Stimulated activated CD4-positive, alpha-beta T cell treated with anti-CD3 and anti-CD28 coated beads, Interleukin-1b, Interleukin-23, amount 100 ng/mL, for 1 hour (primary cell): Measurements from ENCODE around the gene CNTLN.
"Not testable (repeated sequence)": the region's sequence is repeated elsewhere in the genome, so short reads cannot be mapped to it uniquely, and the experiment has no call there.

Source experiments
- DNase-seq, 2 donors: peaks; one replicate each; pipeline ENCODE4 v3.0.0-alpha.2; 2020; ENCODE audit warnings: low read depth in 2 of 2

CNTLN gene

DNA sequence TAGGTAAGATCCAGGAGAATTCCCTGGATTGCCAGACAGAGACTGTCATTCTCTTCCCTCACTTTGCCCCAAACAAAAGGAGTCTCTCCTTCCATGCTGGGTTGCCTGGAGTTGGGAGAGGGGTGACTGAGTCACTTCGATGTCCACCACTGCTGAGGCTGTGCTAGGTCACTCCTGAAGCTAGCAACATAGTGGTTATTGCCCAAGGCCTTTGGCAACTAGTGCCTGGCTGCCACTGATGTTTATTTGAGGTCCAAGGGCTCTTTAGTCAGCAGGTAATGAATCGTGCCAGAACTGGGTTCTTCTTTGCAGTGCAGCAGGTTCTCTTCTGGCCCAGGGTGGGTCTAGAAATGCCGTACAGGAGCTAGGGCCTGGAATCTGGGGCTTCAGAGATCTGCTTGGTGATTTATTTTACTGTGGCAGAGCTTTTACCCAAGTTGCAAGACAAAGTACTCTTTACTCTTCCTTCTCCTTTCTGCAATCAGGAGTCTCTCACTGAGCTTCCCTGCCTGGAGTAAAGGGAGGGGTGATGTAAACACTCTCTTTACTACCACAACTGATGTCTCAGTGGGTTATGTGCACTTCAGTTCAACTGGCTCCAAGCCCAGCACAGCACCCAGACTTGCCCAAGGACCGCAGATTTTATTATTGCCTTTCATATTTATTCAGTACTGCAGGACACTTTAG lies 288.3 kb downstream of the CNTLN start:
- no peak for DNase-seq

DNA sequence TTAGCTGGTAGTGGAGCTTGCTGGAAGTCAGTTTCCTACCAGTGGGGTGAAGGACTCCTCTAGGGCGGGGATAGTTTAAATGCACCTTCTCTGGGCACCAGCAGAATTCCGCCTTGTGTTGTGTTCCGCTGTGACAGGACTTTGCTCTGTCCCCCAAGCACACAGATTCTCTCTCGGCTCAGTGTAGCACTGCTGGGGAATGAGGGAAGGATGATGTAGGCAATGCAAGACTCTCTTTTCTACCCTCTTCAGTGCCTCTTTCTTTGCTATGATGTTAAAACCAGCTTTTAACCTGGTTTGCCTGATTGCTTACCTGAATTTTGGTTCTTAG lies 288.8 kb downstream of the CNTLN start:
- DNase-seq = no peak

DNA sequence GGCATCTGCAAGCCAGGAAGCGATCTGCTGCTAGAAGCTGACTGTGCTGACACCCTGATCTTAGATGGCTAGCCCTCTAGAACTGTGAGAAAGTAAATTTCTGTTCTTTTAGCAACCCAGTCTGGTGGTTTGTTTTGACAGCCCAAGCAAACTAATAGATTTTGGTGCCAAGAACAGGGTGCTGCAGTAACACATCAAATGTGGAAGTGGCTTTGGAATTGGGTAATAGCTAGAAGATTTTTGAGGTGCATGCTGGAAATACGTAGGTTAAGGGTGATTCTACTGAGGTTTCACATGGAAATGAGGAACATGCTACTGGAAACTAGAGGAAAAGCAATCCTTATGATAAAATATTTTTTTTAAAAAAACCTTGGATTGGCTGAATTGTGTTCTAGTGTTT lies 290.5 kb downstream of the CNTLN start:
- no peak for DNase-seq

DNA sequence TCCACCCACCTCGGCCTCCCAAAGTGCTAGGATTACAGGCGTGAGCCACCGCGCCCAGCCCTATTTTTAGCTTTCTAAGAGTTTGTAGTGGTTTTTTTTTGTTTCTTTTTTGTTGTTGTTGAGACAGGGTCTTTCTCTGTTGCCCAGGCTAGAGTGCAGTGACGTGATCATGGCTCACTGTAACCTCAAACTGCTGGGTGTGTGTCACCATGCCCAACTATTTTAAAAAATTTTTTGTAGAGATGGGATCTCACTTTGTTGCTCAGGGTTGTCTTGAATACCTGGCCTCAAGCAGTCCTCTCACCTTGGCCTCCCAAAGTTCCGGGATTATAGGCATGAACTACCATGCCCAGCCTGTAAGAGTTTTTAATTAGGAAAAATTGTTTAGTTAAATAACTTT lies 298.7 kb downstream of the CNTLN start:
- DNase-seq = no peak

DNA sequence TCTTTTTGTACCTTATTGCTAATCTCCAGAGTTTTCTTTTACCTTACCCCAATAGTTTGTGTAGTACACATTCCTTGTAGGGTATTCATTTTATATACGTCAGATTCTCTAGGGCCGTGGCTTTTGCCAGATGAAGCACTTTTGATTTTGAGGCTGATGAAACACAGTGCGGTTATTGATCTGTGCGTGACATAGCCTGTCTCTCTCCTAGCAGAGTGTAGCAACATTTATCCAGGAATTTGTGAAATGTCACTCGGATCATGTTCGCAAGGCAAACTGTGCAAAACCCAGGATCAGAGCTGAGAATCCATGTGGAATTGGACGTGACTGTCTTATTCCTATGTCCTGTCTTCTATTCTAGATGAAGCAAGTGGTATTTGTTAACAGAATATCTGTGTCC lies 302.0 kb downstream of the CNTLN start:
- no peak for DNase-seq

DNA sequence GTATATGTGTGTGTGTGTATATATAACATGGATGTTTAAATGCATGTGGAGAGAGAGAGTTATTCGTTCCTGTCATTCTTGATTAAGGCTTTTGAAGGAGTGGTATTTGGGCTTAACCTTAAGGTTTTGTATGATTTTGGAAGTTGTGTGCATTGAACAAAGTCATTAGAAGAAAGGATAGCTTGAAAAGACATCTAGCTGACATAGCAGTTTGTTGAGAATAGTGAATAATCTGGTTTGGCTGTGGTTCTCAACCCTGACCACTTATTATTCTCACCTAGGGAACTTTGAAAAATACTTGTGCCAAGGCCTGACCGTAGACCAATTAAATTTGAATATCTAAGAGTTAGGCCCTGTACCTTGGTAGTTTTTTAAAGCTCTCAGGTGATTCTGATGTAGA lies 303.0 kb downstream of the CNTLN start:
- DNase-seq = no peak

DNA sequence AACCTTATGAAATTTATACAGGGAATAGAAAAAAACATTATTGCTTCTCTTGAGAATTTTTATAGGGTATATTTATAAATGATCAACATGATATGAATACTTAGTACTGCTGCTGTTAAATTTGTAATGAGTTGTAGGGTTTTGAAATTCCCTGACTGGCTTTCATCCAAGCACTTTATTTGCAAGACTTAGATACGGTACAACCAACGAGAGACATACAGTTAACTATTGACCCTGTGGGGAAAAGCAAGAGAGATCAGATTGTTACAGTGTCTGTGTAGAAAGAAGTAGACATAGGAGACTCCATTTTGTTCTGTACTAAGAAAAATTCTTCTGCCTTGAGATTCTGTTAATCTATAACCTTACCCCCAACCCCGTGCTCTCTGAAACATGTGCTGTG lies 310.3 kb downstream of the CNTLN start:
- not testable (repeated sequence) for DNase-seq

DNA sequence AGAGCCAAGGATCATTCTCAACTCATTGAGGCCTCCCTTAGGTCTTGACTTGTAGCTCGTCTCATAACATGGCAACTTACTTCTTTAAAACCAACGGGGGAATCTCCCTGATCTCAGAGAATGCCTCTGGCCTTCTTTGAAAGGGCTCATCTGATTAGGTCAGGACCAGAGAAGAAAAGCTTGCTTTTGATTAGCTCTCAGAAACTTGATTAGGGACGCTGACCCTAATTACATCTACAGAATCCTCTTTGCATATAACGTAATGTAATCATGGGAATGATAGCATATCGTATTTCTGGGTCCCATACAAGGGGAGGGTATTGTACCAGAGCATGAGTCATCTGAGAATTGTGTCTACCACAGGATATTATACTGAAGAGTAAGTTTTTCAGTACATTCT lies 318.9 kb downstream of the CNTLN start:
- DNase-seq = no peak

DNA sequence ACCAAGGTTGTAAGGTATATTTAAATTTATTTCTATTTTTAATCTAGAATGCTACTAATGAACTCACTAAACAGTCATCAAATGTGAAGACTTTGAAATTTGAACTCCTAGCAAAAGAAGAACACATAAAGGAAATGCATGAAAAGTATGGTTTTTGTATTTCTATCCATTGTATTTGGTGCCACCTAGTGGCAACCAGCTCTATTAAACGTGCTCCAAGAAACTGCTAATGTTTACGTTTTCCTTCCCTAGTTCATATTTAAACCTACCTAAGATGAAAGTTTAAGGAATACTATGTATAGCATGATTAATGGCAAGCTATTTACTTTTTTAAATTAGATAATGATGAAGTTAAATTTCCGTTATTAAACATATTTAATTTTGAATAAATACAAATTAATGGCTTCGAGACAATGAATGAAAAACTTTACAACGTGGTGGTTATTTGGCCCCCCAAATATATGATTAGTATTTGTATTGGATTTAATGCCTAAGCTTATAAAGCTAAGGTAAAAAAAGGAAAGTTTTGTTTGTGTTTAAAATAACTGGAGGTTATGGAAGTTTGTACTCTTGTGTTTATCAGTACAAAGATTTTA lies 328.1 kb downstream of the CNTLN start:
- no peak for DNase-seq

DNA sequence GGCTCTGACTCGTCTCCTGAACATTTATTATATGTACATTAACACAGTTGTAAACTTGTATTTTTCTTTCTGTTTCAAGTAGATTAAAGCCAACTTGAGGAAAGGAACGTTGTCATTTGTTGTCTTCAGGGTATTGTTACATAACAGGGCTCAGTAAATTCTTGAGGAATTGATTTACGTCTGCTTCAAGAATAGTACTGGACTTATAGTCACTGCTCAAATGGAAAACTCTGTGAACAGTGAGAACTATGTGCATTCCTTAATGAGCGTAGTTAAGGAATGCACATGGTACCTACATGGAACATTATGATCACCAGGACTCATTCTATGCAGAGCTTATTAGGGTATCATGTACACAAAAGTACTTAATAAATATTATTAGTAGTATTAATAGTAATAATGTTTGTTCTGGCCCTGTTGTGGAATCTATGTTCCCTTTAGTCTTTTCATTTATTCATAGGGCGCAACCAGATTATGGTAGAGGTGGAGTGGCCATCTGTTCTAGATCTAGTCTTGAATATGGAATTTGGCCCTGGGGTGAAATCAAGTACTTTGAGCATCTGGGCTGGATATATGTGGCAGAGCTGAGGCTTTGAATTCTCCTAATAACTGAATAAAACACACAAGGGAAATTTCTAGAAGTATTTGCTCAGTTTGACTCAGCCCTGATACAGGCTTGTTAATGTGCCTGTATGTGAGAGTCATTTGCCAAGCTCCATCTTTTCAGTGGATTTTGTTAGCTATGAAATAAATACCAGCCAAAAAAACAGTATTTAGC lies 335.4 kb downstream of the CNTLN start:
- DNase-seq = no peak

DNA sequence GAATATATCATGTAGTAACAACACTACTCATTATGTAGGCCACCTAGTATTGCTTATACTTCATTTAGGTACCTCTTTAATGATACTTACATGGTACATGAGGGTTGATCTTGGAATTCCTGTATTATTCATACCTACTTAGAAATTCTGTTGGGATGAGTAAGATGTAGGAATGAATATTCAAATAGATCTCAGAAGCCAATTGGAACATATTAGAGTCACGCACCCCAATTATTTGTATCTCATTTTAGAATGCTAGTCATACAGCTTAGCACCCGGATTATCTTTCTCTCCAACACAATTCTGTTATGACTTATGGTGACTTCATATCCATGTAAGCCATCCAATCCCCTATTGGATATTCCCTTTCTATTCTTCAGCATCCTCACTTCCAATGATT lies 337.3 kb downstream of the CNTLN start:
- no peak for DNase-seq

DNA sequence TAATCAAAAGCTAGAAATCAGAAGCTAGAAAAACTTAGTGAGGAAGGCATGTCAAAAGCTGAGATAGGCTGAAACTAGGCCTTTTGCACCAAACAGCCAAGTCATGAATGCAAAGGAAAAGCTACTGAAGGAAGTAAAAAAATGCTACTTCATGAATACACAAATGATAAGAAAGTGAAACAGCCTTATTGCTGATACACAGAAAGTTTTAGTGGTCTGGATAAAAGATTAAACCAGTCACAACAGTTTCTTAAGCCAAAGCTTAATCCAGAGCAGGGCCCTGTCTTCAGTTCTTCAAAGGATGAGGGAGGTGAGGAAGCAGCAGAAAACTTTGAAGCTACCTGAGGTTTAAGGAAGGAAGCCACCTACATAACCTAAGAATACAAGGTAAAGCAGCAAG lies 341.6 kb downstream of the CNTLN start:
- no peak for DNase-seq

DNA sequence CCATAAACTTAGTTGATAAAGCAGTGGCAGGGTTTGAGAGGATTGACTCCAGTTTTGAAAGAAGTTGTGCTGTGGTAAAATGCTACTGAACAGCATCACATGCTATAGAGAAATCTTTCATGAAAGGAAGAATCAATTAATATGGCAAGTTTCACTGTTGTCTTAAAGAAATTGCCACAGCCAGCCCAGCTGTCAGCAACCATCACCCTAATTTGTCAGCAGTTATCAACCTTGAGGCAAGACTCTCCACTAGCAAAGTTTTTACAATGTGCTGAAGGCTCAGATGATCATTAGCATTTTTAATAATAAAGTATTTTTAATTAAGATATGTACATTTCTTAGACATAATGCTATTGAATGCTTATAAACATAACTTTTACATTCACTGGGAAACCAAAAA lies 343.0 kb downstream of the CNTLN start:
- no peak for DNase-seq

DNA sequence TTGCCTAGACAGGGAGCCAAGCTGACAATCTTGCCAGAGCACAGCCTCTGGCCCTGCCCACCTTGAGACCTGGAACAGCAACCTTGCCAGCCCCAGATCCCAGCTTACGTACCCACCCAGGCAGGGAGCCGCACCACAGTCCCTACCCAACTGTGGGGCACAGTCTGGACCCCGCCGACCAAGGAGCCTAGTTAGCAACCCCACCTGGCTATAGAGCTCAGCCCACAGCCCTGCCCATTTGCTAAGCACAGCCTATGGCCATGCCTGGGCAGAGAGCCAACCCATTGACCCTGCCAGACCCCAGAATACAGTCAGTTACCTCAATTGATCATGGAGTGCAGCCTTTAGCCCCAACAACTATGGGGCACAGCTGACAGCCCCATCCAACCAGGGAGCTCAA lies 346.1 kb downstream of the CNTLN start:
- DNase-seq = no peak

DNA sequence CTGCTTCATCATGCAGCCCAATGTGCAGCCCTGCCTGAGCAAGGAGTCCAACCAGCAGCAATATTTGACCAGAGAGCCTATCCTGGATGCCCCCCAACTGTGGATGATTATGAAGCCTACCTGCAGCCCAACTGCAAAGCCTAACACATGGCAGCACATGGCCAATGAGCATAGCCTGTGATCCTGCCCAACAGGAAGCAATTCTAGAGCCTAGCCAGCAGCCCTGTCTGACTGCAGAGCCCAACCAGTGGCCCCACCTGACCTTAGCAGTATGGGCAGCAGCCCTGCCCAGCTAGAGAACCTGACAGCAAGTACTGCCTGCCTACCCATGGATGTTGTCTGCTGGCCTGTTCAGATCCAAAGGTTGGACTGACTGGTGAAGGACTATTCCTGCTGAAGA lies 346.7 kb downstream of the CNTLN start:
- no peak for DNase-seq

DNA sequence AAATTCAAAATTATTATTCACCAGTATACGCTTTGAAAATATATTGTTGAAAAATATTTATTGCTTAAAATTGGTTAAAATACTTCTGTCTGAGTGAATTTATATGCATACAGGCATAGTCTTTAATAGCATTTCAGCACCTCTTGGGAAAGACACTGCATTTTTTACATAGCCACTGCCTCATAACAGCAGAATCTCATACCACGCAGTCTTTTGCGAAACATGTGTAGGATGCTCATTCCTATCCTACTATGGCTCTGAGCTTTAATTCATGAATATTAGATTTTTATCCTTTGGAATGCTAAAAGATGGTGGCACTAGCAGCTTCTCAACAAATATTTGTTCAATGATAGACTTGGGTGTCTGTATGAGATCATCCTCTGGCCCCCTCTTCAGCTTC lies 350.1 kb downstream of the CNTLN start:
- DNase-seq = no peak

DNA sequence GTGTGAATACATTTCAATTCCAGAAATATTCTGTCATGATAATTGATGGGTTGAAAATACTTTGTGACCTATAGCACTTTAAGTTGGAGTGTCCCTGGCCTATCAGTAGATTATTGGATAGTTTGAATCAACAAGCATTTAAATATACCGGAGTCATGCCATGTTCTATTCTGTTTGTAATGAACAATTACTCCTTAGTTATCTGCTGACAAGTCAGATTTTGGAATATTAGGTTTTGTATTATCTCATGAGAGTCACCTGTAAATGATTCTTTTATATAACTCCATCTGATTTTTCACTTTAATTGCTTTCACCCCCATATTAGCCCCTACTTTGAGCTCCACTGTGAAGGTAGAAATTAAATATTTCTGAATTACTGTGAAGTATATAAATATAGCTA lies 351.6 kb downstream of the CNTLN start:
- DNase-seq = no peak

DNA sequence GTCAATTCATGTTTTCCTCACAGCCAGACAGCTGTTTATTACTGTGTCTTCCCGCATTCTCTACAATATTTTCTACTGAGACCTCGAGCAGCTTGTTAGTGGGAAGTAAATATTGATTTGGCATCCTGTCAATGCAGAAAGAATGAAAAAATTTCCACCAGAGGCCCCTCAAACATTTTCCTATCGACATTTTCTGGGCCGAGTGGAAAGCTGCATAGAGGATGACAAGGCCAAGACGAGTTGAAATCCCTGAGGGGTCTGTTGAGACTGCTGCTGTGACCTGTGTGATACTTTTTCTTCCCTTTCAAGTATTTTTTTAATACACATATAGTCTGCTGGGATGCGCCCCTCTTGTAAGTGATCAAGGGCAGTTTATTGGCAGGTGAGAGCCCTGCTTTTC lies 352.6 kb downstream of the CNTLN start:
- no peak for DNase-seq

DNA sequence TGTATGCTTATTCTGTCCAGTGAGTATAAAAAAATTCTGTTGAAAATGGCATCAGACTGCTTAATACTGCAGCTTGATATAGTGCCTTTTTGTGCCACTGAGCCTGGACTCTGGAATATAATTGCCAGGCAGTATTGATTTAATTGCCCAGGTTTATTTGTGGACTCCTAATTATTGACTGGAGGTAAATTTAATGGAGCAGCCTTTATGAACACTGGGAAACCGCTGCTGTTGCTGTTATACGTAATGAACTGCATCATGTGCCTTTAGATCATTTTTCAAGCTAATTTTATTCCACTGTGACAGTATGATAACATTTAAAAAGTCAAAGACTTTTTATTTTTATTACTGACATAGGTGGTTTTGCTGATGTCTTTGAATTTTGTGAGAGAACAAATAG lies 353.8 kb downstream of the CNTLN start:
- no peak for DNase-seq

DNA sequence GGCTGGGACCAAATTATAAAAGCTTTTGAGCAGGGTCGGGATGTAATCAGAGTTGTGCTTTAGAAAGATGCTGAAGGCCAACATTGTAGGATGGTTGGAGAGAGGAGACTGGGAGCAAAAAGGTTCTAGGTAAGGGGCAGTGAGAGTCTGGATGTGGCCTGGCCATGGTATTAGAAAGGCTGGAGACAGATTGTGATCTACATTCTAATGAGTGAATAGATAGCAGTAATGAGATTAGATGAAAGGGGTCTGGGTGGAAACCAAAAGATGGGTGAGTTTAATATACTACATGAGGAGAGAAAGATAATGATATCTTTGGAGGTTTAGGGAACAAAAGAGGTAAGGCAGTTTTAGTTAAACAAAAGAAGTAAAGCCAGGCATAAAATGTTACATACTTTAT lies 355.3 kb downstream of the CNTLN start:
- DNase-seq = no peak

DNA sequence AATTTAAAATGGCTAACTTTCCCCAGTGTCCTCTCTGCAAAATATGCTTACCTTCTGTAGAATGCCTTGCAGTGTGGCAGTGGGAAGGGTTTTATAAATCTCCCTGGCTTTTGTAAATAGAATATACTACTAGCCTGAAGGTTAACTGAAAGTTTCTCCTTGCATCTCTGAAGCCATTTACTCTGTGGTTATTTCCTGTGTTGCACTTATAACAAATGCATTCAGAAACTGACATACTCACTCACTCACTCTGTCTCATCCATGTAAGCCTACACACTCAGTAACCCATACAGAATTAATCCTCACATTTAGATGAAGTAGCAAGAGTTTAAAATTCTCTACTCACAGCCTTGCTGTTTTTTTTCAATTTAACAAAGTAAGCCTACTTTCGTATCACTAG lies 356.9 kb downstream of the CNTLN start:
- DNase-seq = no peak

DNA sequence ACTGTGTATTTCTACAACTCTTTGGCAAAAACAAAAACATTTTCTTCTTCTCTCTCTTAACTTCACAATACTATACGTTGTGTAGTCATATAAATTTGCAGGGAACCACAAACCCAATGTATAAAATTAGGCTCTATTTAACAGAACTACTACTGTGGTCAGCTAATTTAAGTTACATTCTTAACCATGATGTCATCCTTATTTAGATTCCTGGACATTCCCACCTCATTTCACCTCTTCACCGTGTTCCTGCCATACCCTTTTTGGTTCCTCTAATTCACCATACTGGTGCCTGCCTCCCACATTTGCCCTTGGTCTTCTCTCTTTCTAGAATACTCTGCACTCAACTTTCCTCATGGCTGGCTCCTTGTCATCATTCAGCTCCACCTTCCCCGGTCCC lies 368.4 kb downstream of the CNTLN start:
- DNase-seq = no peak

DNA sequence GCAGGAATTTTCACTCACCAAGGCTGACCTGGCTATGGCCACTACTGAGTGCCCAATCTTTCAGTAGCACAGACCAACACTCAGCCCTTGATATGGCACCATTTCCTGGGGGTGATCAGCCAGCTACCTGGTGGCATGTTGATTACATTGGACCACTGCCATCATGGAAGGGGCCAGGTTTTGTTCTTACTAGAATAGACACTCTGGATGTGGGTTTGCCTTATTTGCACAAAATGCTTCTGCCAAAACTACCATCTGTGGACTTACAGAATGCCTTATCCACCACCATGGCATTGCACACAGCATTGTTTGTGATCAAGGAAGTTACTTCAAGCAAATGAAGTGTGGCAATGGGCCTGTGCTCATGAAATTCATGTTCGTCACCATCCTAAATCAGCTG lies 374.3 kb downstream of the CNTLN start:
- DNase-seq = no peak

DNA sequence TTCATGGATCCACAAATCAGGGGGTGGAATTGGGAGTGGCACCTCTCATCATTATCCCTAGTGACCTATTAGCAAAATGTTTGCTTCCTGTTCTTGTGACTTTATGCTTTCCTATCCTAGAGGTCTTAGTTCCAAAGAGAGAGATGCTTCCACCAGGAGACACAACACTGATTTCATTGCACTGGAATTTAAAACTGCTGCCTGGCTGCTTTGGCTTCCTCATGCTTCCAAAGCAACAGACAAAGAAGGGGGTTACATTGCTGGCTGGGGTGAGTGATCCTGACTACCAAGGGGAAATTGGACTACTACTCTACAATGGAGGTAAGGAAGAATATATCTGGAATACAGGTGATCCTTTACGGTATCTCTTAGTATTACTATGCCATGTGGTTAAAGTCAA lies 374.9 kb downstream of the CNTLN start:
- DNase-seq = no peak
